Muscle layer of colon (tissue), 2 donors: Measurements from ENCODE around the gene DNMBP.
A peak's percentile ranks its signal among the peaks of the same experiment; 100 is the strongest.
"Not testable (repeated sequence)": the region's sequence is repeated elsewhere in the genome, so short reads cannot be mapped to it uniquely, and the experiment has no call there.

Experiments used
- H3K27ac ChIP-seq: one replicate; pipeline ENCODE4 v1.7.0; 2013; ENCODE audit warnings: low read depth, mild to moderate bottlenecking, low read length, moderate library complexity
- H3K27me3 ChIP-seq, 2 donors: one replicate each; pipeline ENCODE4 v1.7.0; 2013; ENCODE audit warnings: low read length in 2 of 2, mild to moderate bottlenecking in 2 of 2; ENCODE audit not compliant: insufficient read depth in 2 of 2, control insufficient read depth in 1 of 2
- H3K36me3 ChIP-seq: one replicate; pipeline ENCODE4 v1.7.0; 2013; ENCODE audit warnings: mild to moderate bottlenecking, low read length; ENCODE audit not compliant: insufficient read depth
- H3K4me1 ChIP-seq: one replicate; pipeline ENCODE4 v1.7.0; 2013; ENCODE audit warnings: mild to moderate bottlenecking, low read length; ENCODE audit not compliant: insufficient read depth
- H3K4me3 ChIP-seq, 2 donors: one replicate each; pipeline ENCODE4 v1.7.0; 2013; ENCODE audit warnings: low read length in 2 of 2, low read depth in 1 of 2, mild to moderate bottlenecking in 1 of 2, moderate library complexity in 1 of 2
- H3K9ac ChIP-seq: one replicate; pipeline ENCODE4 v1.7.0; 2013; ENCODE audit warnings: low read length
- H3K9me3 ChIP-seq: one replicate; pipeline ENCODE4 v1.7.0; 2013; ENCODE audit warnings: mild to moderate bottlenecking, low read length
- donor health status: abdominal sarcoma.
- donor health status: Adenocarcinoma of cecum.

Gene DNMBP

DNA sequence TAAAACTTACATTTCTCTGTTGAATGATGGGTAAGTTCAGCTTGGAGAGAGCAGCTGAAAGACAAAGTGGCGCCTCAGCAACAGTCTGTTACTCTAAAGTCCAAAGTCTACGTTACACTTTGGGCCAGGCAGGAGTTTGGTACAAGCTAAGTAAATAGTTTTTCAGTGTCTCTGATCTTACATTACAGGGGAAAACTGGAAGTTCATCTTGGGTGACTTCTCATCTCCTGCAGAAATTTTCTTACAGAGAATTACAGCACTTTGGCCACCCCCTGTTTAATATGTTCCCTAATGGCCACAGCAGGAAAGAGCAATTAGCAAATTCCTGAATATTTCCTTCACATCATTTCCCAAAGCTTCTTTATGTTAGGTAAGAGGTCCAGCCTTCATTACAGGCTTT lies 160.2 kb downstream of the DNMBP start:
- Histone ChIP-seq H3K36me3 (no peaks in the 10 kb centered on the region), H3K9ac (no peak overlapping the region), H3K27ac (no peak overlapping the region), H3K27me3 (no peaks in the 10 kb centered on the region), H3K4me1 (peaks cover 5% of the 10 kb centered on the region), H3K4me3 (no peak overlapping the region), H3K9me3 (no peaks in the 10 kb centered on the region)

GRCh38 chr10:99849057-99849456 lies 160.7 kb downstream of the DNMBP start:
- Histone ChIP-seq H3K27ac (no peak overlapping the region), H3K36me3 (no peaks in the 10 kb centered on the region), H3K4me1 (peaks cover 5% of the 10 kb centered on the region), H3K27me3 (no peaks in the 10 kb centered on the region), H3K4me3 (no peak overlapping the region), H3K9ac (no peak overlapping the region), H3K9me3 (no peaks in the 10 kb centered on the region)

GRCh38 chr10:99845837-99846382 lies 163.8 kb downstream of the DNMBP start:
- peak overlapping the region in 1 of 2 donors; percentile 33 for H3K4me3 ChIP-seq
- peaks cover 5% of the 10 kb centered on the region for H3K4me1 ChIP-seq
- no peaks in the 10 kb centered on the region for H3K36me3 ChIP-seq
- H3K27ac ChIP-seq: peak overlapping the region; percentile 35
- H3K9me3 ChIP-seq: no peaks in the 10 kb centered on the region
- H3K9ac ChIP-seq: no peak overlapping the region
- H3K27me3 ChIP-seq: no peaks in the 10 kb centered on the region

- H3K4me3 ChIP-seq: no peak overlapping the region
- H3K4me1 ChIP-seq: peaks cover 5% of the 10 kb centered on the region
- no peaks in the 10 kb centered on the region for H3K9me3 ChIP-seq
- no peak overlapping the region for H3K27ac ChIP-seq
- H3K36me3 ChIP-seq: no peaks in the 10 kb centered on the region
- no peaks in the 10 kb centered on the region for H3K27me3 ChIP-seq
- H3K9ac ChIP-seq: no peak overlapping the region
Observed at GRCh38 chr10:99844433-99844955, 165.3 kb downstream of the DNMBP start.

DNA sequence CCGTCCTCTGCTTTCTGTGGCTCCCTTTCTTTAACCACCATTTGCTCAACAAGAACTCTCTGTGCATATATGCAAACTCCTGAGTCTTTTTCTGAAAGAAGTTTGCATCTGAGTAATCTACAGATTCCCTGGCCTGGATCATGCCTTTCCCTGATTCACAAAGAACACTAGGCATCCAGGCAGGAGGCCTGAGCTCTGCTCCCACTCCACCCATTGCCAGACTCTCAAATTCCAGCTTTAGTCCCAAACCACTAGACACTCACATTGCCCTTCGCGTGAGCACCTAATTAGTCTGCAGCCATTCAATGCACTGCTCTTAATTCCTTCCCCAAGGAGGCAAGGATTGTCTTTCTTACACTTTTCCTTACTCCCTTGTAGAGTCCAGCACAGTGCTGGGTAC lies 166.4 kb downstream of the DNMBP start:
- no peak overlapping the region for H3K27ac ChIP-seq
- no peaks in the 10 kb centered on the region for H3K36me3 ChIP-seq
- no peaks in the 10 kb centered on the region for H3K27me3 ChIP-seq
- H3K4me3 ChIP-seq: no peak overlapping the region
- H3K9ac ChIP-seq: no peak overlapping the region
- H3K9me3 ChIP-seq: no peaks in the 10 kb centered on the region
- H3K4me1 ChIP-seq: peaks cover 5% of the 10 kb centered on the region

- no peak overlapping the region for H3K27ac ChIP-seq
- H3K4me1 ChIP-seq: peaks cover 5% of the 10 kb centered on the region
- no peak overlapping the region for H3K4me3 ChIP-seq
- no peaks in the 10 kb centered on the region for H3K36me3 ChIP-seq
- no peak overlapping the region for H3K9ac ChIP-seq
- no peaks in the 10 kb centered on the region for H3K27me3 ChIP-seq
- no peaks in the 10 kb centered on the region for H3K9me3 ChIP-seq
Observed at GRCh38 chr10:99841746-99842145, 168.0 kb downstream of the DNMBP start.

GRCh38 chr10:99840859-99841258 lies 168.9 kb downstream of the DNMBP start:
- not testable (repeated sequence) for H3K9ac ChIP-seq, H3K4me1 ChIP-seq, H3K4me3 ChIP-seq, H3K9me3 ChIP-seq, H3K36me3 ChIP-seq, H3K27me3 ChIP-seq, H3K27ac ChIP-seq

- H3K27ac ChIP-seq: no peak overlapping the region
- H3K4me3 ChIP-seq: no peak overlapping the region
- no peaks in the 10 kb centered on the region for H3K9me3 ChIP-seq
- H3K4me1 ChIP-seq: no peaks in the 10 kb centered on the region
- no peaks in the 10 kb centered on the region for H3K27me3 ChIP-seq
- no peak overlapping the region for H3K9ac ChIP-seq
- no peaks in the 10 kb centered on the region for H3K36me3 ChIP-seq
Observed at GRCh38 chr10:99836711-99837110, 173.0 kb downstream of the DNMBP start.

DNA sequence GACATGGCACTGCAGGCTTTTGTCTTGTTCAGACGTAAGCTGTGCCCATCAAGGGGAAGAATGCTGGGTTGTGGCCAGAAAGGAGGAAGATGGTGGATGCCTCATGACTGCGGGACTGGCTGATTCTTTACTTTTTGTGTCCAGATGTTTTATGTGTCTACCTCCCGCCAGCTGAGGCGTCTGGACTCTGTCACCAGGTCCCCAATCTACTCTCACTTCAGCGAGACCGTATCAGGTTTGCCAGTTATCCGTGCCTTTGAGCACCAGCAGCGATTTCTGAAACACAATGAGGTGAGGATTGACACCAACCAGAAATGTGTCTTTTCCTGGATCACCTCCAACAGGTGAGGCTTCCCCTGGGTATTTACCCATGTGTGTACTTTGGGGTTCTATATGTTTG lies 173.8 kb downstream of the DNMBP start:
- H3K4me3 ChIP-seq: no peak overlapping the region
- H3K9me3 ChIP-seq: no peaks in the 10 kb centered on the region

DNA sequence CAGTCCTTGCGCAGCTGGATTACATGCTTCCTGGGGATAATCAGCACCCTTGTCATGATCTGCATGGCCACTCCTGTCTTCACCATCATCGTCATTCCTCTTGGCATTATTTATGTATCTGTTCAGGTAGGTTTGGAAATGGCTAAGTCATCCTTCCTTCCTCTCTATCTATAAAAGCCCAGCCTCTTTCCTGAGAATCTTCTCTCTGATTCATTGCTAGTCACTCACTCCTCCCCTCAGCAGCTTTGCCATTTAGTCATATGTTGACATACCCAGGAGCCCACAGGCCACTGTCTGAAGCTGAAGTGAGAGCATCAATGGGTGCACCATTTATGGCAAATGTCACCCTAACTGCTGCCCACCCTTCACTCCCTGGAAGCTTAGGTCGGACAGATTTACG lies 175.3 kb downstream of the DNMBP start:
- no peaks in the 10 kb centered on the region for H3K36me3 ChIP-seq
- H3K4me3 ChIP-seq: no peak overlapping the region
- H3K27ac ChIP-seq: no peak overlapping the region
- no peaks in the 10 kb centered on the region for H3K27me3 ChIP-seq
- H3K9ac ChIP-seq: no peak overlapping the region
- H3K4me1 ChIP-seq: no peaks in the 10 kb centered on the region
- no peaks in the 10 kb centered on the region for H3K9me3 ChIP-seq

More for the DNA sequence above, 173.8 kb downstream of the DNMBP start:
- Histone ChIP-seq H3K9ac (no peak overlapping the region), H3K27ac (no peak overlapping the region), H3K4me1 (no peaks in the 10 kb centered on the region), H3K36me3 (no peaks in the 10 kb centered on the region), H3K27me3 (no peaks in the 10 kb centered on the region)

- Histone ChIP-seq H3K36me3 (no peaks in the 10 kb centered on the region), H3K27me3 (no peaks in the 10 kb centered on the region), H3K27ac (no peak overlapping the region), H3K4me1 (no peaks in the 10 kb centered on the region), H3K4me3 (no peak overlapping the region), H3K9me3 (no peaks in the 10 kb centered on the region), H3K9ac (no peak overlapping the region)
Observed at GRCh38 chr10:99832439-99832838, 177.3 kb downstream of the DNMBP start.

- Histone ChIP-seq H3K27me3 (no peaks in the 10 kb centered on the region), H3K9ac (no peak overlapping the region), H3K27ac (no peak overlapping the region), H3K4me1 (no peaks in the 10 kb centered on the region), H3K36me3 (no peaks in the 10 kb centered on the region), H3K9me3 (no peaks in the 10 kb centered on the region), H3K4me3 (no peak overlapping the region)
Observed at GRCh38 chr10:99828464-99828863, 181.3 kb downstream of the DNMBP start.
